Measurements from ENCODE around the gene SART1.

Gene SART1

GRCh38 chr11:65977621-65978390 lies 16.3 kb downstream of the SART1 start:
- TF ChIP-seq, protein P1, sequence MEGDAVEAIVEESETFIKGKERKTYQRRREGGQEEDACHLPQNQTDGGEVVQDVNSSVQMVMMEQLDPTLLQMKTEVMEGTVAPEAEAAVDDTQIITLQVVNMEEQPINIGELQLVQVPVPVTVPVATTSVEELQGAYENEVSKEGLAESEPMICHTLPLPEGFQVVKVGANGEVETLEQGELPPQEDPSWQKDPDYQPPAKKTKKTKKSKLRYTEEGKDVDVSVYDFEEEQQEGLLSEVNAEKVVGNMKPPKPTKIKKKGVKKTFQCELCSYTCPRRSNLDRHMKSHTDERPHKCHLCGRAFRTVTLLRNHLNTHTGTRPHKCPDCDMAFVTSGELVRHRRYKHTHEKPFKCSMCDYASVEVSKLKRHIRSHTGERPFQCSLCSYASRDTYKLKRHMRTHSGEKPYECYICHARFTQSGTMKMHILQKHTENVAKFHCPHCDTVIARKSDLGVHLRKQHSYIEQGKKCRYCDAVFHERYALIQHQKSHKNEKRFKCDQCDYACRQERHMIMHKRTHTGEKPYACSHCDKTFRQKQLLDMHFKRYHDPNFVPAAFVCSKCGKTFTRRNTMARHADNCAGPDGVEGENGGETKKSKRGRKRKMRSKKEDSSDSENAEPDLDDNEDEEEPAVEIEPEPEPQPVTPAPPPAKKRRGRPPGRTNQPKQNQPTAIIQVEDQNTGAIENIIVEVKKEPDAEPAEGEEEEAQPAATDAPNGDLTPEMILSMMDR (IDR thresholded peaks at IDR 0.05; ENCODE audit: low read depth, low read length, missing control alignments): no peak
- no peak for DNase-seq (ENCODE audit: low read depth)
- no peak overlapping the region for H3K4me3 ChIP-seq (ENCODE audit: low read depth, low read length)
- in situ Hi-C loops (cut with HindIII; ENCODE audit: low sequenced_read_pairs): no loop called here

DNA sequence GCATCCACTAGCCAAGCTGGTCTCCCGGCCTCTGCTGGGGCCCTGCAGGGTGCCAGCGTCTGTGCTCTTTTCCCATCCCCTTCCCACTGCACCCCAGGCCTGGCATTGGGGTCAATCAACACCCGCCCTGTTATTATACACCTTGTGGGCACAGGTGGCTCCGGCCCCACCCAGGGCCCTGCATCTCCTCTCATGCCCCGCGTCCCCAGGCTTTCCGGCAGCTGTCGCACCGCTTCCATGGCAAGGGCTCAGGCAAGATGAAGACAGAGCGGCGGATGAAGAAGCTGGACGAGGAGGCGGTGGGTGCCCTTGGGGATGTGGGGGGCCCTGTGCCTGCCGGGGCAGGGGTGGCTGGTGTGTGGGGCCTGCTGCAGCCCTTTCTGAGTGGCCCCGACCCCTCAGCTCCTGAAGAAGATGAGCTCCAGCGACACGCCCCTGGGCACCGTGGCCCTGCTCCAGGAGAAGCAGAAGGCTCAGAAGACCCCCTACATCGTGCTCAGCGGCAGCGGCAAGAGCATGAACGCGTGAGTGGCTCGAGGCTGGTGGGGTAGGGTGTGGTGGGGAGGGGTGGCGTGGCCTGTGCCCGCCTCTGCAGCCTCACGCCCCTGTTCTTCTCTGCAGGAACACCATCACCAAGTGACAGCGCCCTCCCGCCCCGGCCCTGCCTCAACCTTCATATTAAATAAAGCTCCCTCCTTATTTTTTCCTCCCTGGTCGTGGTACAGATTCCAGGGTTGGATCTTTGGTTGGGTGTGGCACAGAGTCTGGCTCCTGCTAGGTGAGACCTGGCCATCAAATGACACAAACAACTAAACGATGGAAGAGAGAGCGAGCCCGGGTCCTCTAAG lies 17.1 kb downstream of the SART1 start:
- TF ChIP-seq, protein P1 (IDR thresholded peaks at IDR 0.05; ENCODE audit: low read depth, low read length, missing control alignments): no peak
- in situ Hi-C loops (cut with HindIII; ENCODE audit: low sequenced_read_pairs): no loop called here
- DNase-seq (ENCODE audit: low read depth): no peak
- H3K4me3 ChIP-seq (ENCODE audit: low read depth, low read length): no peak overlapping the region

GRCh38 chr11:65979261-65979759 lies 17.8 kb downstream of the SART1 start:
- H3K4me3 ChIP-seq (ENCODE audit: low read depth, low read length): no peak overlapping the region
- TF ChIP-seq, protein P1 (IDR thresholded peaks at IDR 0.05; ENCODE audit: low read depth, low read length, missing control alignments): no peak
- no peak for DNase-seq (ENCODE audit: low read depth)
- in situ Hi-C loops (cut with HindIII; ENCODE audit: low sequenced_read_pairs): no loop called here

DNA sequence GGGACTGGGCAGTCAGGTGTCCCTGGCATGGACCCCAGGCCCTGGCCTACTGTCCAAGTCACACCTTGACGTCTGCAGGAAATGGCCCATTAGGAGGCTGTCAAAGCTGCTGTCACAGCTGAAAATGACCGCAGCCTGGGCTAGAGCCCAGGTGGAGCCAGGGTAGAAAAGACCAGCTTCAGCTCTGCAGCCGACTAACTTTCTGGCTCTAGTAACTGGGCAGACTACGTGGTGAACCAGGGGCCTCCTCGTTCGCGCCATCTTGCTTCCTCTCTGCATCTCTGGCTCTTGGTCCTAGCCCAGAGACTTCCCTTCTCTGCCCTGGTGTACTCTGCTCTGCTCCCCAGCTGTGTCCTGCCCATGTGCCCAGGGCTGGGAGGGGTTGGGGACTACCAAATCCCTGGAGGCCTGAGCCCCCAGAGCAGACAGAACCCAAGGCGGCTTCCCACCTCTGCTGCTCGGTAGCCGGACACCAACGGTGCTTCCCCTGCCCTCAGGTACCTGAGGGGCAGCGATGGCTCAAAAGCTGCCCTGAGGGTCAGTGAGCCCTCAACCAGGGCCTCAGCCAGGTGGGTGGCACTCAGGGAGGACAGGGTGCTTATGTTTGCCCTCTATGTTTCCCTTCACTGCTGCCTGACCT lies 19.7 kb downstream of the SART1 start:
- H3K4me3 ChIP-seq (ENCODE audit: low read depth, low read length): no peak overlapping the region
- DNase-seq (ENCODE audit: low read depth): no peak
- in situ Hi-C loops (cut with HindIII; ENCODE audit: low sequenced_read_pairs): no loop called here
- TF ChIP-seq, protein P1 (IDR thresholded peaks at IDR 0.05; ENCODE audit: low read depth, low read length, missing control alignments): no peak

- H3K4me3 ChIP-seq (ENCODE audit: low read depth, low read length): no peak overlapping the region
- in situ Hi-C loops (cut with HindIII; ENCODE audit: low sequenced_read_pairs): no loop called here
- DNase-seq (ENCODE audit: low read depth): no peak
- TF ChIP-seq, protein P1 (IDR thresholded peaks at IDR 0.05; ENCODE audit: low read depth, low read length, missing control alignments): no peak
Observed at GRCh38 chr11:65981972-65982823, 20.7 kb downstream of the SART1 start.

Measured in astrocyte of the cerebellum (primary cell).